ENCODE results near the gene TUBB8B.
"Not testable (repeated sequence)": the region's sequence is repeated elsewhere in the genome, so short reads cannot be mapped to it uniquely, and the experiment has no call there.

GRCh38 chr18:89124-89523 is 39.7 kb upstream of the TUBB8B start:
- not testable (repeated sequence) for TF ChIP-seq CTCF, POLR2A, POLR2AphosphoS5, EP300 (IDR thresholded peaks at IDR 0.05)
